SKM-1 (cell line): ENCODE measurements around the gene SLC7A10.
A peak's percentile ranks its signal among the peaks of the same experiment; 100 is the strongest.
"Not testable (repeated sequence)": the region's sequence is repeated elsewhere in the genome, so short reads cannot be mapped to it uniquely, and the experiment has no call there.

Experiments used
- DNase-seq: peaks from one replicate; lab custom pipeline; 2025; ENCODE audit not compliant: unreplicated experiment; lab: John Stamatoyannopoulos, UW

SLC7A10 gene

GRCh38 chr19:33219261-33219815, 6.3 kb downstream of the SLC7A10 start:
- no peak for DNase-seq

- DNase-seq = no peak
Measured at GRCh38 chr19:33217881-33218280, 7.8 kb downstream of the SLC7A10 start.

- no peak for DNase-seq
Measured at GRCh38 chr19:33216198-33216830, 9.3 kb downstream of the SLC7A10 start.

- DNase-seq = no peak
Measured at GRCh38 chr19:33215438-33216197, 10.0 kb downstream of the SLC7A10 start.

- DNase-seq = peak; percentile 35
Measured at GRCh38 chr19:33214596-33214995, 11.1 kb downstream of the SLC7A10 start.

- DNase-seq = no peak
Measured at GRCh38 chr19:33212436-33213172, 13.0 kb downstream of the SLC7A10 start.

GRCh38 chr19:33211794-33212435, 13.7 kb downstream of the SLC7A10 start:
- no peak for DNase-seq

GRCh38 chr19:33210266-33210940, 15.2 kb downstream of the SLC7A10 start:
- no peak for DNase-seq

GRCh38 chr19:33209850-33210230, 15.8 kb downstream of the SLC7A10 start:
- not testable (repeated sequence) for DNase-seq

- DNase-seq = no peak
Measured at GRCh38 chr19:33208904-33209849, 16.5 kb downstream of the SLC7A10 start.

- DNase-seq = no peak
Measured at GRCh38 chr19:33208371-33208895, 17.2 kb downstream of the SLC7A10 start.

- DNase-seq = no peak
Measured at GRCh38 chr19:33207903-33208302, 17.7 kb downstream of the SLC7A10 start.

- DNase-seq = no peak
Measured at GRCh38 chr19:33207040-33207620, 18.5 kb downstream of the SLC7A10 start.

GRCh38 chr19:33206261-33207039, 19.2 kb downstream of the SLC7A10 start:
- no peak for DNase-seq

- DNase-seq = no peak
Measured at GRCh38 chr19:33205531-33206260, 20.0 kb downstream of the SLC7A10 start.

- no peak for DNase-seq
Measured at GRCh38 chr19:33205110-33205509, 20.5 kb downstream of the SLC7A10 start.
